K562 (cell line): ENCODE results near the gene FGD6. TPM values are rescaled to one million over a fixed set of nuclear protein-coding genes. Genes with fewer than 3 reads are reported as not detected.
A peak's percentile ranks its signal among the peaks of the same experiment; 100 is the strongest.

Source experiments
- ATAC-seq: fragments of 200-7000 bp; cut with Tn5 transposase; 3 replicates; pipeline ENCODE4 v1.9.1; 2020; ENCODE audit warnings: moderate library complexity
- BruUV-seq: library from RNA; stranded (reverse); fragments of 400-500 nt; replicated peaks from 2 replicates; lab custom pipeline; 2021; lab: Mats Ljungman, UMichigan
- CTCF ChIA-PET: fragments of 300-600 bp; formaldehyde crosslinking; extraction: SDS; loops from one replicate; lab custom pipeline; 2021; ENCODE audit warnings: low intra/inter-chr PET ratio; lab: Yijun Ruan, JAX
- POLR2A ChIA-PET: fragments of 300-600, 350-650 bp; sonication (Branson Sonifier 250); formaldehyde crosslinking; extraction: SDS; loops from one replicate; lab custom pipeline; 2021; ENCODE audit warnings: antibody characterized with exemption, inconsistent platforms; lab: Yijun Ruan, JAX
- DNase-seq, 4 experiments: peaks; one replicate each; pipeline versions ENCODE4 v3.0.0 to v3.0.0-alpha.2; 2011 to 2018; ENCODE audit warnings: low spot score in 3 of 4, mixed read lengths in 3 of 4; ENCODE audit errors: extremely low read depth in 1 of 4
- FAIRE-seq: peaks from 2 replicates; lab custom pipeline; 2011; peaks lifted over from hg19 to GRCh38; lab: Jason Lieb, UNC
- H2AFZ ChIP-seq: 2 replicates; pipeline ENCODE4 v1.6.0; 2011; ENCODE audit warnings: low read depth, low read length, control low read depth, inconsistent platforms
- H3K27ac ChIP-seq: fragments of 200-600 bp; 3 replicates; pipeline ENCODE4 v1.8.0; 2011; ENCODE audit warnings: low read depth, mild to moderate bottlenecking, control low read depth, inconsistent platforms, low read length, moderate library complexity, mixed read lengths; ENCODE audit errors: extremely low read depth
- H3K27me3 ChIP-seq, 2 experiments: fragments of 300-600 bp in 1 of 2; 2 replicates in 1 of 2; 3 replicates in 1 of 2; pipeline versions ENCODE4 v1.6.0 to v1.8.0; 2011; ENCODE audit warnings: inconsistent platforms in 2 of 2, low read length in 2 of 2, mild to moderate bottlenecking in 1 of 2, mixed read lengths in 1 of 2, moderate library complexity in 1 of 2; ENCODE audit not compliant: control insufficient read depth in 2 of 2, insufficient read depth in 2 of 2
- H3K36me3 ChIP-seq: fragments of 300-600 bp; 3 replicates; pipeline ENCODE4 v1.8.0; 2011; ENCODE audit warnings: mild to moderate bottlenecking, low read length, inconsistent platforms; ENCODE audit not compliant: control insufficient read depth, insufficient read depth
- H3K4me1 ChIP-seq, 2 experiments: fragments of 200-600 bp in 1 of 2; replicated peaks in 1 of 2; 2 replicates in 1 of 2; 3 replicates in 1 of 2; pipeline versions ENCODE4 v1.5.1 to v1.8.0; 2011; ENCODE audit warnings: inconsistent platforms in 2 of 2, low read length in 2 of 2, mild to moderate bottlenecking in 1 of 2, mixed read lengths in 1 of 2, moderate library complexity in 1 of 2; ENCODE audit not compliant: control insufficient read depth in 2 of 2, insufficient read depth in 2 of 2
- H3K4me2 ChIP-seq: 2 replicates; pipeline ENCODE4 v1.6.1; 2011; ENCODE audit warnings: low read length, control low read depth, inconsistent platforms, mixed read lengths; ENCODE audit not compliant: insufficient read depth
- H3K4me3 ChIP-seq: fragments of 200-600 bp; sonication (generic), shearing (Covaris generic); 2 replicates; pipeline ENCODE4 v1.5.1; 2016; ENCODE audit warnings: control low read depth, inconsistent platforms
- H3K79me2 ChIP-seq: fragments of 200-600 bp; 3 replicates; pipeline ENCODE4 v1.8.0; 2011; ENCODE audit warnings: low read length, inconsistent platforms; ENCODE audit not compliant: control insufficient read depth, insufficient read depth
- H3K9ac ChIP-seq, 2 experiments: 2 replicates each; pipeline versions ENCODE4 v1.6.0 to v1.6.1; 2011; ENCODE audit warnings: low read depth in 2 of 2, low read length in 2 of 2, control low read depth in 1 of 2, inconsistent platforms in 1 of 2, mild to moderate bottlenecking in 1 of 2, mixed read lengths in 1 of 2; ENCODE audit not compliant: insufficient read depth in 1 of 2
- H3K9me1 ChIP-seq: one replicate; pipeline ENCODE4 v1.6.0; 2011; ENCODE audit warnings: inconsistent platforms, mild to moderate bottlenecking, low read length, moderate library complexity; ENCODE audit not compliant: control insufficient read depth, insufficient read depth
- H3K9me3 ChIP-seq: replicated peaks from 2 replicates; pipeline ENCODE4 v1.5.1; 2011; ENCODE audit warnings: low read depth, low read length, inconsistent platforms; ENCODE audit not compliant: control insufficient read depth, insufficient read depth
- H4K20me1 ChIP-seq: replicated peaks from 2 replicates; pipeline ENCODE4 v1.6.1; 2011; ENCODE audit warnings: low read length, inconsistent platforms, mixed read lengths; ENCODE audit not compliant: control insufficient read depth, insufficient read depth
- GTF3C2 ChIP-seq: IDR thresholded peaks from 3 replicates; pipeline ENCODE4 v1.6.1; 2011; ENCODE audit warnings: borderline replicate concordance, mild to moderate bottlenecking, moderate library complexity; ENCODE audit not compliant: insufficient read length; ENCODE audit errors: extremely low read depth
- NR2C1 ChIP-seq, 2 experiments: fragments of 450-650 bp; IDR thresholded peaks; 2 replicates each; pipeline ENCODE4 v1.6.1; 2017; ENCODE audit warnings: mild to moderate bottlenecking in 2 of 2, antibody characterized with exemption in 1 of 2, inconsistent platforms in 1 of 2, missing compliant biosample characterization in 1 of 2, missing genetic modification characterization in 1 of 2
- RBM34 ChIP-seq: fragments of 200-400 bp; formaldehyde crosslinking; IDR thresholded peaks from 2 replicates; pipeline ENCODE4 v1.6.1; 2018; ENCODE audit warnings: low read length, borderline replicate concordance; ENCODE audit not compliant: insufficient read depth
- SMARCA5 ChIP-seq: fragments of 450-650 bp; IDR thresholded peaks from 2 replicates; pipeline ENCODE4 v1.6.1; 2016
- ZKSCAN8 ChIP-seq: fragments of 200-800 bp; sonication (Bioruptor generic); IDR thresholded peaks from 2 replicates; pipeline ENCODE4 v1.6.1; 2016; ENCODE audit warnings: missing genetic modification characterization, missing compliant biosample characterization
- ZNF780A ChIP-seq: fragments of 250-450 bp; sonication (Bioruptor Pico); IDR thresholded peaks from 2 replicates; pipeline ENCODE4 v1.5.0; 2021; ENCODE audit warnings: mild to moderate bottlenecking
- WGBS: fragments of 100-300 bp; shearing (Covaris generic); methylation state at CpG from one replicate; pipeline ENCODE4 v1.1.6; 2016; ENCODE audit warnings: low coverage, mixed read lengths; ENCODE audit not compliant: insufficient coverage; ENCODE audit errors: missing lambda C conversion rate; 5-methylcytosine and 5-hydroxymethylcytosine counted together
- in situ Hi-C: fragments of 300-500 bp; cut with MboI; formaldehyde crosslinking; loops from 4 replicates; pipeline ENCODE4 v1.15.0; 2018; ENCODE audit warnings: inconsistent platforms, mixed read lengths
- intact Hi-C: fragments of 100-400 bp; cut with micrococcal nuclease; formaldehyde crosslinking; loops from 2 replicates; pipeline ENCODE4 v1.14.2; 2022
- polyA plus RNA-seq, 8 experiments: library from polyadenylated mRNA; depleted of rRNA in 4 of 8; stranded (reverse) in 5 of 8; unstranded in 3 of 8; fragments of >200 nt; fragmentation: Nextera tagmentation in 2 of 8; fragmentation: Illumina TruSeq in 1 of 8; extraction: Ambion mirVana in 2 of 8; extraction: Trizol in 1 of 8; gene quantifications; 2 replicates each; pipeline versions ENCODE4 v1.2.1 to v1.2.3, GENCODE V29; 2011 to 2014; ENCODE audit warnings: inconsistent platforms in 1 of 8, missing spikeins in 1 of 8
- total RNA-seq, 7 experiments: library from RNA; depleted of rRNA in 6 of 7; stranded (reverse); fragments of >200 nt in 6 of 7; fragmentation: Illumina TruSeq in 2 of 7; extraction: Trizol in 2 of 7; gene quantifications; 2 replicates each; pipeline versions ENCODE4 v1.2.1 to v1.2.3, GENCODE V29; 2011 to 2021; ENCODE audit warnings: low replicate concordance in 1 of 7
- TF ChIP-seq, protein P1 (sequence below): IDR thresholded peaks from 2 replicates; pipeline ENCODE4 v1.6.1; 2011; ENCODE audit warnings: borderline replicate concordance, low read depth, mild to moderate bottlenecking, moderate library complexity, low read length; ENCODE audit not compliant: insufficient read depth, poor library complexity, severe bottlenecking

Gene FGD6
- total and polyA plus RNA-seq, 9 of the 15 experiments (the other 6 are each of a cell fraction or from before 2014, with no cell fraction given), result 1.5 to 11.1 (median 5.8) TPM

DNA sequence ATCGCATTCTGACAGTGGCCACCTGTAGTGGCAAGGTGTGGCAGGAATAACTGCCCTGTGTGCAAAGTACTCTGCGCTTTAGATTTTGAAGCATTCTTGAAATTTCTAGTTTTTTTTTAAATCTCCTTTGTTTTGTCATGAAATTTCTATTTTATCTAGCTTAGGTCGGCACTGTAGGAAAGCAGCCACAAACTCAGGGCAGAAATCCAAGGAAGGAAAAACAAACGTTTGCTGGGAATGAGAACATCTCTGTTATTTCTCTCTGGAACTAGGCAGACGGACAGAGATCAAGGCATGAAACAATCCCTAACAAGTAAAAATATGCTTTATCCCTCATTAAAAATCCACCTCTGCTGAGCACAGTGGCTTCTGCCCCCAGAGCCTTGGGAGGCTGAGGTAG, 142.5 kb downstream of the FGD6 start:
- peak overlapping the region; percentile 97 for H2AFZ ChIP-seq
- ATAC-seq, result no peak
- CTCF ChIA-PET, result no interaction called here
- no peak overlapping the region for H3K27ac ChIP-seq
- peaks cover 33% of the 10 kb centered on the region for H3K79me2 ChIP-seq
- DNase-seq, result no peak
- WGBS, result 64% methylated on average over 5 of the region's 5 CpGs
- no peaks in the 10 kb centered on the region for H3K27me3 ChIP-seq
- no peaks in the 10 kb centered on the region for H3K9me1 ChIP-seq
- no peak overlapping the region for H3K4me2 ChIP-seq
- in situ Hi-C loops, result no loop called here
- H3K4me3 ChIP-seq, result no peak overlapping the region
- intact Hi-C loops, result no loop called here
- TF ChIP-seq, protein P1, sequence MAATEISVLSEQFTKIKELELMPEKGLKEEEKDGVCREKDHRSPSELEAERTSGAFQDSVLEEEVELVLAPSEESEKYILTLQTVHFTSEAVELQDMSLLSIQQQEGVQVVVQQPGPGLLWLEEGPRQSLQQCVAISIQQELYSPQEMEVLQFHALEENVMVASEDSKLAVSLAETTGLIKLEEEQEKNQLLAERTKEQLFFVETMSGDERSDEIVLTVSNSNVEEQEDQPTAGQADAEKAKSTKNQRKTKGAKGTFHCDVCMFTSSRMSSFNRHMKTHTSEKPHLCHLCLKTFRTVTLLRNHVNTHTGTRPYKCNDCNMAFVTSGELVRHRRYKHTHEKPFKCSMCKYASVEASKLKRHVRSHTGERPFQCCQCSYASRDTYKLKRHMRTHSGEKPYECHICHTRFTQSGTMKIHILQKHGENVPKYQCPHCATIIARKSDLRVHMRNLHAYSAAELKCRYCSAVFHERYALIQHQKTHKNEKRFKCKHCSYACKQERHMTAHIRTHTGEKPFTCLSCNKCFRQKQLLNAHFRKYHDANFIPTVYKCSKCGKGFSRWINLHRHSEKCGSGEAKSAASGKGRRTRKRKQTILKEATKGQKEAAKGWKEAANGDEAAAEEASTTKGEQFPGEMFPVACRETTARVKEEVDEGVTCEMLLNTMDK, result no peak
- no peak for TF ChIP-seq GTF3C2
- no peak for TF ChIP-seq RBM34
- no peak for TF ChIP-seq SMARCA5
- no peak for TF ChIP-seq ZKSCAN8 (CRISPR knock-in tag)
- TF ChIP-seq NR2C1 (IDR thresholded peaks at IDR 0.05), result no peak
- TF ChIP-seq NR2C1 (tag; IDR thresholded peaks at IDR 0.05), result no peak
- no peak for TF ChIP-seq ZNF780A (CRISPR knock-in tag)
- no peak for FAIRE-seq
- no peaks in the 10 kb centered on the region for H4K20me1 ChIP-seq
- POLR2A ChIA-PET, result interaction anchor here (3.0 kb wide), 1 partner anchor 10 kb away, joined by 10 read pairs; no protein-coding TSS in a partner anchor
- H3K9ac ChIP-seq, result no peak overlapping the region; a peak in 1 of 4 replicates
- peaks cover 6 to 16% of the 10 kb centered on the region in 2 experiments; a peak in 4 of 5 replicates for H3K4me1 ChIP-seq
- H3K9me3 ChIP-seq, result no peaks in the 10 kb centered on the region
- BruUV-seq, result no TSS peak
- H3K36me3 ChIP-seq, result peaks cover 4% of the 10 kb centered on the region; the same call in 2 of the 3 replicates
